ENCODE measurements around the gene RFC5.

- TF ChIP-seq CTCF (conservative IDR thresholded peaks at IDR 0.05; ENCODE audit: low read depth, low read length) (no peak), EZH2 (IDR thresholded peaks at IDR 0.05; ENCODE audit: low read length, unreplicated experiment) (no peak)
Measured at GRCh38 chr12:118017926-118018325, 1.4 kb downstream of the RFC5 start.

Data from PC-3 (cell line).